ENCODE results near the gene ATL2. TPM values are rescaled to one million over a fixed set of nuclear protein-coding genes. Genes with fewer than 3 reads are reported as not detected.

Gene ATL2
- total RNA-seq, 1 donor from 2014 or later: 54.5 TPM

DNA sequence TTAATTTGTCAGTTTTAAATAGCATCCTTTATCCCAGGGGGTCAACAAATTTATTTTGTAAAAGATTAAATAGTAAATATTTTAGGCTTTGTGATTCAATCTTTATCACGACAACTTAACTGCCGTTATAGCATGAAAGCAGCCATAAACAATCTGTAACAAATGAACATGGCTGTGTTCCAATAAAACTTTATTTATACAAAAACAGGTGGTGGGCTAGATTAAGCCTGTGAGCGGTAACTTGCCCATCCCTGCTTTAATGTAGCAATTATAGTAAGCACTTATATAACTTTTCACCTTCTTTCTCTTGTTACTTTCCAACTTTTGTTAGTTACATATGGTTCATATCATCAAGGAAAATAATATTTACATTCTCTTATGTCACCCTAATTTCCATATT, 121.9 kb downstream of the ATL2 start:
- intact Hi-C loops (cut with micrococcal nuclease): no loop called here

DNA sequence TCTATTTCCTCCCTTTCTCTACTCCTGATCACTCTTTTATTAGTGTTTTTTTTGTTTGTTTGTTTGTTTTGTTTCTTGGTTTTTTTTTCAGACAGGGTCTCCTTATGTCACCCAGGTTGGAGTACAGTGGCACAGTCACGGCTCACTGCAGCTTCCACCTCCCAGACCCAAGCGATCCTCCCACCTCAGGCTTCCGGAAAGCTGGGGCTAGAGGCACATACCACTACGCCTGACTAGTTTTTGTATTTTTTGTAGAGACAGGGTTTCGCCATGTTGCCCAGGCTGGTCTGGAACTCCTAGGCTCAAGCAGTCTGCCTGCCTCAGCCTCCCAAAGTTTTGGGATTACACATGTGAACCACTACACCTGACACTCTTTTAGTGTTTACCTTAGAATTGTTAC, 122.3 kb downstream of the ATL2 start:
- intact Hi-C loops (cut with micrococcal nuclease): no loop called here

DNA sequence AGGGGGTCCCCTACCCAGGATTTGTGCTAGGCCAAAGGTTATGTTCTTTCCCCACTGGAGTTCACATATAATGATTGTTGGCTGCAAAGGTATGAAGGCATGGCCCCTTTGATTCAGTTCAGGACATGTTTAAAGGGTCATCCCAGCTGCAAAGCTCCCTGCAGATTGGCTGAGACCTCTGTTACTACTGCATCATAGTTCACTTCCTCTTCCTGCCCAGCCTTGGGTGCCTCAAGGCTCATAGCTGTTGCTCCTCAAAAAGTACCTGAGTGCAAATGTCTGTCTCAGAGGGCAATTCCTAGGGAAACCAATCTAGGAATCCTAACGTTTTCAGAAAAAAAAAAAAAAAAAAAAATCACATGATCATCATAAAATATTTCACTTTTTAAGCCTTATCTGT, 125.1 kb downstream of the ATL2 start:
- intact Hi-C loops (cut with micrococcal nuclease): no loop called here

- intact Hi-C loops (cut with micrococcal nuclease): no loop called here
These were observed 128.4 kb downstream of the ATL2 start for GRCh38 chr2:38248707-38249106.

DNA sequence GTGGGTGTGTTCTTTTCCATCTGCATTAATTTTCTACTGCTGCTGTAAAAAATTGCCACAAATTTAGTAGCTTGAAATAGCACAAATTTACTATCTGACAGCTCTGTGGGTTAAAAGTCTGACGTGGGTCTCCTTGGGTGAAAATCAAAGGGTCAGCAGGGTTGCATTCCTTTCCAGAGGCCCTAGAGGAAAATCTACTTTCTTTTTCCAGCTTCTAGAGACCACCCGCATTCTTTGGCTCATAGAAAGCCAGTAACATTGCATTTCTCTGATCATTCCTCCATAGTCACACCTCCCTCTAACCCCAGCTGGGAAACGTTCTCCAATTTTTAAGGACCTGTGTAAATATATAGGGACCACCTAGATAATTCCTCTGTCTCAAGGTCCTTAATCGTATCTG, 128.8 kb downstream of the ATL2 start:
- intact Hi-C loops (cut with micrococcal nuclease): no loop called here

DNA sequence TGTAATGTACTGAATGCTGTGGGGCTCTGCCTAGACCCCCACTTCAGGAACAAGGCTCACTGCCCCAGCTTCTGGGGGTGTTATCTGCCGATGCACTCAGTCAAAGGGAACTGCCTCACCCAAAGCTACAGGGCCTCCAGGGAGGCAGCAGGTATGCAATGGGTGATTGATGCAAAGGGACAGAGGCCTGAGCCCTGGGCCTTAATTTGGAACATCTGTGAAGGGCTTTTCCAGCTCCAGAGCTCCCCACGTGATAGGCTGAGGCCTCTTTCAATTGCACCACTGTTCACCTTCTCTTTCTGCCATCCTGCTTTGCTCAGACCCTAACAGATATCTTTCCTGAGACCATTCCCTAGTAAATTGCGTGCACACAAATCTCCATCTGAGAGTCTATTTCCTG, 131.0 kb downstream of the ATL2 start:
- intact Hi-C loops (cut with micrococcal nuclease): no loop called here

DNA sequence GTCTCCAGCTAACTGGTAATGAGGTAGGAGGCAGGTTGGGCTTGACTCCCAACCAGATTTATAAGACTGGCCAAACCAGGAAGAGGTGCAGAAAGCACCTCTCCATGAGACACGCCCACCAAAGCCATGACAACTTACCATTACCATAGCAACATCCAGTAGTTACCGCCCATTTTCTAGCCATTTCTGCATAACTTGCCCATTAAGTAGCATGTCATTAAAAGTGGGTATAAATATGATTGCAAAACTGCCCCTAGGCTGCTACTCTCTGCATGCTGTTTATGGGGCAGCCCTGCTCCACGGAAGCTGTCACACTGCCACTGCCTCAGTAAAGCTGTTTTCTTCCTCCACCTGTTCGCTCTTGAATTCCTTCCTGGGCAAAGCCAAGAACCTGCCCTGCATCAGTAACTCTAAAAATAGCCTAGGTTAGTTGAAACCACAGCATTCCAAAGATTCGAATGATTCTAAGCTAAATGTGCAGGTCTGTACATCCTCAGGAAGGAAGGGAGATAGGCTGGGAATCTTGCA, 131.9 kb downstream of the ATL2 start:
- intact Hi-C loops (cut with micrococcal nuclease): no loop called here

- intact Hi-C loops (cut with micrococcal nuclease): no loop called here
These were observed 132.8 kb downstream of the ATL2 start for GRCh38 chr2:38244301-38244700.

Other genes with a start within 250 kb of the ATL2 start
- gene HNRNPLL, start 225.7 kb upstream of the ATL2 start, total RNA-seq: 70.5 and 80.6 TPM in 2 replicates

Measured in T-helper 2 cell treated with Interferon-gamma antibody and Interleukin-4, amounts not matched to agents 100 ng/mL and 5 ng/mL, for 36 hours (primary cell).